HepG2 (cell line): ENCODE results near the gene NSFL1C. TPM values are rescaled to one million over a fixed set of nuclear protein-coding genes. Genes with fewer than 3 reads are reported as not detected.

ENCODE experiments used
- ATAC-seq: fragments of 200-7000 bp; cut with Tn5 transposase; 3 replicates; pipeline ENCODE4 v1.9.1; 2020; ENCODE audit warnings: mild to moderate bottlenecking, moderate library complexity
- BruUV-seq: library from RNA; stranded (reverse); fragments of 400-500 nt; replicated peaks from 2 replicates; lab custom pipeline; 2021; lab: Mats Ljungman, UMichigan
- CTCF ChIA-PET: fragments of 300-600 bp; formaldehyde crosslinking; extraction: SDS; loops from one replicate; lab custom pipeline; 2021; ENCODE audit warnings: low total read pairs, inconsistent platforms, low intra/inter-chr PET ratio; lab: Yijun Ruan, JAX
- POLR2A ChIA-PET: fragments of 350-600 bp; sonication (Branson Sonifier 250); formaldehyde crosslinking; loops from one replicate; lab custom pipeline; 2020; ENCODE audit warnings: antibody characterized with exemption, inconsistent platforms; lab: Yijun Ruan, JAX
- DNase-seq: peaks from one replicate; pipeline ENCODE4 v3.0.0-alpha.2; 2015; ENCODE audit warnings: low spot score
- FAIRE-seq: peaks from 3 replicates; lab custom pipeline; 2011; peaks lifted over from hg19 to GRCh38; lab: Jason Lieb, UNC
- H2AFZ ChIP-seq: one replicate; pipeline ENCODE4 v1.6.1; 2011; ENCODE audit warnings: low read length, inconsistent platforms
- H3K27ac ChIP-seq: fragments of 300-600 bp; 3 replicates; pipeline ENCODE4 v1.8.0; 2011; ENCODE audit warnings: mixed run types, mild to moderate bottlenecking, mixed read lengths, low read length, inconsistent platforms; ENCODE audit not compliant: insufficient read depth; ENCODE audit errors: extremely low read length
- H3K27me3 ChIP-seq, 2 experiments: fragments of 200-600 bp in 1 of 2; 2 replicates in 1 of 2; 3 replicates in 1 of 2; pipeline versions ENCODE4 v1.6.0 to v1.8.0; 2011; ENCODE audit warnings: low read length in 2 of 2, mild to moderate bottlenecking in 2 of 2, moderate library complexity in 2 of 2, inconsistent platforms in 1 of 2; ENCODE audit not compliant: insufficient read depth in 2 of 2, control insufficient read depth in 1 of 2
- H3K36me3 ChIP-seq, 2 experiments: fragments of 200-600 bp in 1 of 2; replicated peaks in 1 of 2; 2 replicates in 1 of 2; 3 replicates in 1 of 2; pipeline versions ENCODE4 v1.5.1 to v1.8.0; 2011; ENCODE audit warnings: low read length in 2 of 2, inconsistent platforms in 1 of 2; ENCODE audit not compliant: insufficient read depth in 2 of 2, control insufficient read depth in 1 of 2
- H3K4me1 ChIP-seq: 2 replicates; pipeline ENCODE4 v1.5.1; 2012; ENCODE audit warnings: low read length, inconsistent platforms; ENCODE audit not compliant: insufficient read depth
- H3K4me2 ChIP-seq: 2 replicates; pipeline ENCODE4 v1.6.0; 2011; ENCODE audit warnings: low read depth, low read length, inconsistent platforms
- H3K4me3 ChIP-seq, 3 experiments: fragments of 200-600 bp in 1 of 3; sonication (generic), shearing (Covaris generic) in 1 of 3; replicated peaks in 1 of 3; 2 replicates each; pipeline ENCODE4 v1.5.1; 2011 to 2016; ENCODE audit warnings: low read length in 3 of 3, inconsistent platforms in 2 of 3, low read depth in 2 of 3, mild to moderate bottlenecking in 2 of 3, control low read depth in 1 of 3, mixed read lengths in 1 of 3; ENCODE audit not compliant: insufficient read depth in 1 of 3
- H3K79me2 ChIP-seq: one replicate; pipeline ENCODE4 v1.6.1; 2011; ENCODE audit warnings: low read length, inconsistent platforms; ENCODE audit not compliant: insufficient read depth
- H3K9ac ChIP-seq: 2 replicates; pipeline ENCODE4 v1.6.0; 2011; ENCODE audit warnings: mild to moderate bottlenecking, low read depth, low read length, inconsistent platforms; ENCODE audit not compliant: insufficient read depth
- H3K9me3 ChIP-seq: 2 replicates; pipeline ENCODE4 v1.5.1; 2012; ENCODE audit warnings: mild to moderate bottlenecking, low read length
- H4K20me1 ChIP-seq: 2 replicates; pipeline ENCODE4 v1.6.0; 2011; ENCODE audit warnings: inconsistent platforms, mild to moderate bottlenecking, low read length, moderate library complexity; ENCODE audit not compliant: insufficient read depth
- AFF4 ChIP-seq: sonication (generic); formaldehyde crosslinking; IDR thresholded peaks from 2 replicates; pipeline ENCODE4 v1.4.0; 2020; ENCODE audit warnings: missing genetic modification reagents
- ASH2L ChIP-seq: fragments of 300-600, 200-600 bp; sonication (generic); IDR thresholded peaks from 2 replicates; pipeline ENCODE4 v1.7.0; 2017; ENCODE audit warnings: low read depth, mild to moderate bottlenecking, moderate library complexity, mixed read lengths, low read length; ENCODE audit not compliant: insufficient read length
- BHLHE40 ChIP-seq: IDR thresholded peaks from 2 replicates; pipeline ENCODE4 v1.6.1; 2011; ENCODE audit warnings: low read length, improper control_type of control experiment
- CBX2 ChIP-seq, 2 experiments: fragments of 200-600 bp in 1 of 2; sonication (generic); formaldehyde crosslinking in 1 of 2; IDR thresholded peaks; 2 replicates each; pipeline versions ENCODE4 v1.7.0 to v1.8.1; 2018 to 2022; ENCODE audit warnings: low read depth in 2 of 2, low read length in 1 of 2, mild to moderate bottlenecking in 1 of 2, missing genetic modification reagents in 1 of 2
- CEBPG ChIP-seq: IDR thresholded peaks from 2 replicates; pipeline ENCODE4 v1.6.1; 2016
- DDIT3 ChIP-seq: sonication (generic); formaldehyde crosslinking; IDR thresholded peaks from 2 replicates; pipeline ENCODE4 v1.4.0; 2020; ENCODE audit warnings: mild to moderate bottlenecking, missing genetic modification reagents
- E2F2 ChIP-seq: sonication (generic); formaldehyde crosslinking; IDR thresholded peaks from 2 replicates; pipeline ENCODE4 v1.4.0; 2020; ENCODE audit warnings: missing genetic modification reagents, borderline replicate concordance
- POLR2AphosphoS5 ChIP-seq: IDR thresholded peaks from 2 replicates; pipeline ENCODE4 v1.6.1; 2012; ENCODE audit warnings: low read depth, low read length
- SRSF9 ChIP-seq: fragments of 200-400 bp; formaldehyde crosslinking; IDR thresholded peaks from 2 replicates; pipeline ENCODE4 v1.6.1; 2018; ENCODE audit warnings: borderline replicate concordance, mild to moderate bottlenecking, low read depth, low read length; ENCODE audit not compliant: insufficient read depth, poor library complexity, severe bottlenecking
- TFDP1 ChIP-seq: IDR thresholded peaks from 2 replicates; pipeline ENCODE4 v1.6.1; 2016; ENCODE audit warnings: missing compliant biosample characterization, missing genetic modification reagents, borderline replicate concordance
- THYN1 ChIP-seq: sonication (generic); formaldehyde crosslinking; IDR thresholded peaks from 2 replicates; pipeline ENCODE4 v1.8.1; 2023; ENCODE audit warnings: low read depth, mild to moderate bottlenecking, moderate library complexity, missing genetic modification reagents, borderline replicate concordance
- ZBTB7A ChIP-seq: sonication (generic); formaldehyde crosslinking; IDR thresholded peaks from 2 replicates; pipeline ENCODE4 v1.8.0; 2022; ENCODE audit warnings: mild to moderate bottlenecking, missing genetic modification reagents
- ZNF12 ChIP-seq: sonication (generic); formaldehyde crosslinking; IDR thresholded peaks from 2 replicates; pipeline ENCODE4 v1.5.0; 2020; ENCODE audit warnings: missing genetic modification reagents
- ZNF205 ChIP-seq: IDR thresholded peaks from 2 replicates; pipeline ENCODE4 v1.6.1; 2018; ENCODE audit warnings: missing biosample characterization, missing genetic modification reagents
- WGBS: methylation state at CpG from one replicate; pipeline ENCODE4 v1.1.6; 2017; ENCODE audit warnings: low lambda C conversion rate; 5-methylcytosine and 5-hydroxymethylcytosine counted together
- in situ Hi-C: cut with HindIII; loops from 2 replicates; pipeline ENCODE4 v1.10.0; 2017; ENCODE audit warnings: low pct_unique_long_range_greater_than_20kb; ENCODE audit not compliant: extremely low pct_ligation_motif_present
- intact Hi-C: fragments of 100-400 bp; cut with micrococcal nuclease; formaldehyde crosslinking; loops from one replicate; pipeline ENCODE4 v1.10.0; 2022; ENCODE audit not compliant: unreplicated experiment
- polyA plus RNA-seq, 8 experiments: library from polyadenylated mRNA; depleted of rRNA in 3 of 8; stranded (reverse) in 7 of 8; unstranded in 1 of 8; fragments of >200 nt; fragmentation: Illumina TruSeq in 4 of 8; extraction: Trizol in 4 of 8; gene quantifications; 2 replicates each; pipeline versions ENCODE4 v1.2.1 to v1.2.3, GENCODE V29; 2011 to 2016; ENCODE audit warnings: low read depth in 4 of 8, missing spikeins in 1 of 8, mixed read lengths in 1 of 8; ENCODE audit not compliant: insufficient read depth in 1 of 8
- total RNA-seq, 5 experiments: library from RNA; depleted of rRNA; stranded (reverse); fragments of >200 nt; fragmentation: Illumina TruSeq; extraction: Trizol; gene quantifications; 2 replicates each; pipeline ENCODE4 v1.2.3, GENCODE V29; 2016; ENCODE audit warnings: low read depth in 1 of 5

NSFL1C gene
- total and polyA plus RNA-seq, 2 of the 13 experiments (the other 11 are each of a cell fraction or from before 2014, with no cell fraction given), result 22.9 to 62.7 TPM

- no peak for TF ChIP-seq AFF4 (CRISPR knock-in tag)
Observed at GRCh38 chr20:1469925-1470571, 3.4 kb upstream of the NSFL1C start (continued).

DNA sequence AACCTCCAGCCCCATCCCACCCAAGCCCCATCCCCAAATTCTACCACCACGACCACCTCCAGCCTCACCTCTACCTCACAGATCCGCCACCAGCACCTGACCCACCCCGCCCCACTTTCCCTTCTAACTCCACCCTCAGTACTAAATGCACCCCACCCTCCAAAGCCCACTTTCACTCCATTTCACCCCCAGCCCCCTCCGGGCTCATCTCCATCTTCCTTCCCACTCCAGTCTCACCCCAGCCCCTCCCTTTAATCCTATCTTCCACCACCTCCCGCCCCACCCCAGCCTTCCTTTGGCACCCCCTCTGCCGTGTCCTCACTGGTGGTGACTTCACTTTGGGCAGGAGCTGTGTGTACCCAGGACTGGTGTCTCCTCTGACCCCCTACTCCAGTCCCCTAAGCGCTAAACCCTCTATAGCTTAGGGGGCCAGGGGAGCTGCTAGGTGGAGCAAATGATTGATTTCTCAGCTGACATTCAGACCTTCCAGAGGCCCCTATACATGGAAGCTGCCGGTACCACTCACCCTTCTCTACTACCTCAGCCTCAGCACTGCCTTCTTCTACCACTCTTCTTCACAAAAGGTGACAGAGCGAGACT, 2.8 kb upstream of the NSFL1C start:
- peak overlapping the region; percentile 85 for H3K4me2 ChIP-seq
- TF ChIP-seq CEBPG, result no peak
- TF ChIP-seq POLR2AphosphoS5, result no peak
- TF ChIP-seq DDIT3 (CRISPR knock-in tag), result no peak
- peak; percentile 18 for TF ChIP-seq ASH2L
- TF ChIP-seq ZBTB7A (CRISPR knock-in tag), result no peak
- TF ChIP-seq ZNF12 (CRISPR knock-in tag), result no peak
- no peak for TF ChIP-seq BHLHE40
- TF ChIP-seq ZNF205 (CRISPR knock-in tag), result no peak
- no peak for TF ChIP-seq TFDP1 (CRISPR knock-in tag)
- no peak for TF ChIP-seq CBX2 (IDR thresholded peaks at IDR 0.05; ENCODE audit: low read depth, low read length)
- TF ChIP-seq CBX2 (CRISPR knock-in tag; IDR thresholded peaks at IDR 0.05; ENCODE audit: low read depth), result no peak
- TF ChIP-seq E2F2 (CRISPR knock-in tag), result no peak
- no peak for TF ChIP-seq SRSF9
- TF ChIP-seq THYN1, result no peak

More for the DNA sequence above, 2.8 kb upstream of the NSFL1C start:
- in situ Hi-C loops, result no loop called here
- ChIA-PET POLR2A (interaction anchor here (1.0 to 1.5 kb wide), 3 partner anchors 26 to 144 kb away, joined by 3 to 4 read pairs (median 3); partner anchors contain the start of gene FKBP1A), CTCF (interaction anchor here (0.9 to 2.5 kb wide), 6 partner anchors 29 to 158 kb away, joined by 3 to 30 read pairs (median 4); no protein-coding TSS in a partner anchor)
- Histone ChIP-seq H3K9ac (peak overlapping the region; percentile 51; the same call in 1 of the 2 replicates), H3K9me3 (no peaks in the 10 kb centered on the region), H3K79me2 (peaks cover 19% of the 10 kb centered on the region), H3K36me3 (peaks cover 2% of the 10 kb centered on the region in 2 experiments; a peak in 3 of 5 replicates), H3K27me3 (peaks cover 0 to 3% of the 10 kb centered on the region in 2 experiments; a peak in 2 of 5 replicates), H3K27ac (peak overlapping the region; percentile 34), H2AFZ (no peak overlapping the region), H3K4me1 (peaks cover 71% of the 10 kb centered on the region), H4K20me1 (peaks cover 13% of the 10 kb centered on the region), H3K4me3 (peak overlapping the region; percentile 2 to 49 (median 21); a peak in 4 of 6 replicates)
- BruUV-seq, result no TSS peak
- intact Hi-C loops, result no loop called here
- peak; percentile 2; the same call in 2 of the 3 replicates for ATAC-seq
- DNase-seq, result no peak
- no peak for FAIRE-seq
- WGBS, result 40% methylated on average over 9 of the region's 9 CpGs
